Suppressor macrophage treated with lipopolysaccharide for 4 hours (primary cell): ENCODE data around the gene FOXJ1.

Experiments used
- DNase-seq: peaks from one replicate; pipeline ENCODE4 v3.0.0-alpha.2; 2020

The FOXJ1 gene

GRCh38 chr17:76089680-76090516 is 51.1 kb downstream of the FOXJ1 start:
- DNase-seq: no peak

GRCh38 chr17:76088868-76089576 is 52.0 kb downstream of the FOXJ1 start:
- no peak for DNase-seq

GRCh38 chr17:76088041-76088867 is 52.8 kb downstream of the FOXJ1 start:
- DNase-seq: no peak

- DNase-seq: no peak
These were observed 53.5 kb downstream of the FOXJ1 start for GRCh38 chr17:76087531-76087930.

- no peak for DNase-seq
These were observed 54.7 kb downstream of the FOXJ1 start for GRCh38 chr17:76086384-76086783.
